K562 (cell line): Measurements from ENCODE around the gene FAM89B. TPM values are rescaled to one million over a fixed set of nuclear protein-coding genes. Genes with fewer than 3 reads are reported as not detected.

Source experiments
- ATF1 ChIP-seq, 2 experiments: fragments of 450-650 bp in 1 of 2; IDR thresholded peaks; 2 replicates each; pipeline ENCODE4 v1.6.1; 2016; ENCODE audit warnings: missing compliant biosample characterization in 1 of 2, missing genetic modification characterization in 1 of 2
- ETV1 ChIP-seq: fragments of 450-650 bp; conservative IDR thresholded peaks from 2 replicates; pipeline ENCODE4 v1.6.1; 2016; ENCODE audit warnings: missing genetic modification characterization, control low read depth, low read depth, missing compliant biosample characterization
- ETV6 ChIP-seq, 3 experiments: fragments of 150-350 bp in 1 of 3; sonication (generic) in 1 of 3; formaldehyde crosslinking in 1 of 3; IDR thresholded peaks; 2 replicates each; pipeline versions ENCODE4 v1.6.1 to v1.8.0; 2014 to 2022; ENCODE audit warnings: borderline replicate concordance in 2 of 3, low read depth in 2 of 3, antibody characterized with exemption in 1 of 3, low read length in 1 of 3, mild to moderate bottlenecking in 1 of 3, missing genetic modification reagents in 1 of 3
- FOXO4 ChIP-seq: fragments of 450-650 bp; formaldehyde crosslinking; IDR thresholded peaks from 2 replicates; pipeline ENCODE4 v1.4.0; 2020; ENCODE audit warnings: mild to moderate bottlenecking, moderate library complexity
- HIVEP1 ChIP-seq: fragments of 250-450 bp; sonication (Bioruptor Pico); IDR thresholded peaks from 2 replicates; pipeline ENCODE4 v1.4.0; 2020; ENCODE audit warnings: mild to moderate bottlenecking
- HNRNPLL ChIP-seq: fragments of 200-400 bp; formaldehyde crosslinking; IDR thresholded peaks from 2 replicates; pipeline ENCODE4 v1.6.1; 2017; ENCODE audit warnings: low read length, low read depth, mild to moderate bottlenecking; ENCODE audit not compliant: poor library complexity, severe bottlenecking
- MAZ ChIP-seq, 2 experiments: fragments of 450-650 bp in 1 of 2; sonication (generic) in 1 of 2; formaldehyde crosslinking; IDR thresholded peaks in 1 of 2; conservative IDR thresholded peaks in 1 of 2; 2 replicates each; pipeline versions ENCODE4 v1.4.0 to v1.5.0; 2020; ENCODE audit warnings: mild to moderate bottlenecking in 1 of 2, missing genetic modification reagents in 1 of 2
- RBM17 ChIP-seq: fragments of 200-400 bp; formaldehyde crosslinking; IDR thresholded peaks from 2 replicates; pipeline ENCODE4 v1.6.1; 2017; ENCODE audit warnings: low read depth, mild to moderate bottlenecking, low read length, borderline replicate concordance
- RCOR1 ChIP-seq, 2 experiments: IDR thresholded peaks; 2 replicates each; pipeline ENCODE4 v1.6.1; 2012; ENCODE audit warnings: low read depth in 2 of 2, low read length in 2 of 2, borderline replicate concordance in 1 of 2, improper control_type of control experiment in 1 of 2
- TAF1 ChIP-seq: IDR thresholded peaks from 2 replicates; pipeline ENCODE4 v1.6.1; 2011; ENCODE audit warnings: mild to moderate bottlenecking, low read length, moderate library complexity; ENCODE audit not compliant: insufficient read depth, control insufficient read depth, severe bottlenecking; ENCODE audit errors: extremely low read depth
- TCF7 ChIP-seq: sonication (generic); IDR thresholded peaks from 2 replicates; pipeline ENCODE4 v1.6.1; 2016; ENCODE audit warnings: antibody characterized with exemption, borderline replicate concordance
- ZBTB2 ChIP-seq: fragments of 450-650 bp; IDR thresholded peaks from 2 replicates; pipeline ENCODE4 v1.6.1; 2016; ENCODE audit warnings: antibody characterized with exemption
- ZNF561 ChIP-seq: fragments of 450-650 bp; formaldehyde crosslinking; conservative IDR thresholded peaks from 2 replicates; pipeline ENCODE4 v1.4.0; 2020; ENCODE audit warnings: mild to moderate bottlenecking, moderate library complexity
- ZNF668 ChIP-seq: fragments of 250-450 bp; sonication (Bioruptor Pico); IDR thresholded peaks from 2 replicates; pipeline ENCODE4 v1.8.0; 2022; ENCODE audit warnings: mild to moderate bottlenecking, inconsistent platforms
- polyA plus RNA-seq, 8 experiments: library from polyadenylated mRNA; depleted of rRNA in 4 of 8; stranded (reverse) in 5 of 8; unstranded in 3 of 8; fragments of >200 nt; fragmentation: Nextera tagmentation in 2 of 8; fragmentation: Illumina TruSeq in 1 of 8; extraction: Ambion mirVana in 2 of 8; extraction: Trizol in 1 of 8; gene quantifications; 2 replicates each; pipeline versions ENCODE4 v1.2.1 to v1.2.3, GENCODE V29; 2011 to 2014; ENCODE audit warnings: inconsistent platforms in 1 of 8, missing spikeins in 1 of 8
- total RNA-seq, 7 experiments: library from RNA; depleted of rRNA in 6 of 7; stranded (reverse); fragments of >200 nt in 6 of 7; fragmentation: Illumina TruSeq in 2 of 7; extraction: Trizol in 2 of 7; gene quantifications; 2 replicates each; pipeline versions ENCODE4 v1.2.1 to v1.2.3, GENCODE V29; 2011 to 2021; ENCODE audit warnings: low replicate concordance in 1 of 7
- TF ChIP-seq, protein P1 (sequence below): fragments of 200-800 bp; sonication (Bioruptor generic); IDR thresholded peaks from 2 replicates; pipeline ENCODE4 v1.6.1; 2017; ENCODE audit warnings: missing genetic modification characterization, missing compliant biosample characterization
- TF ChIP-seq, protein P2 (sequence below): fragments of 450-650 bp; formaldehyde crosslinking; IDR thresholded peaks from 2 replicates; pipeline ENCODE4 v1.4.0; 2020; ENCODE audit warnings: mild to moderate bottlenecking, mixed read lengths
- TF ChIP-seq, protein P3 (sequence below): sonication (generic); formaldehyde crosslinking; IDR thresholded peaks from 2 replicates; pipeline ENCODE4 v1.8.0; 2022; ENCODE audit warnings: mild to moderate bottlenecking, missing genetic modification reagents

The FAM89B gene
- total and polyA plus RNA-seq, 9 of the 15 experiments (the other 6 are each of a cell fraction or from before 2014, with no cell fraction given): 0.32 to 27.6 (median 11.9) TPM

GRCh38 chr11:65615229-65615949 lies 43.1 kb downstream of the FAM89B start, which contains the start of gene PCNX3 (continued):
- TF ChIP-seq, protein P1, sequence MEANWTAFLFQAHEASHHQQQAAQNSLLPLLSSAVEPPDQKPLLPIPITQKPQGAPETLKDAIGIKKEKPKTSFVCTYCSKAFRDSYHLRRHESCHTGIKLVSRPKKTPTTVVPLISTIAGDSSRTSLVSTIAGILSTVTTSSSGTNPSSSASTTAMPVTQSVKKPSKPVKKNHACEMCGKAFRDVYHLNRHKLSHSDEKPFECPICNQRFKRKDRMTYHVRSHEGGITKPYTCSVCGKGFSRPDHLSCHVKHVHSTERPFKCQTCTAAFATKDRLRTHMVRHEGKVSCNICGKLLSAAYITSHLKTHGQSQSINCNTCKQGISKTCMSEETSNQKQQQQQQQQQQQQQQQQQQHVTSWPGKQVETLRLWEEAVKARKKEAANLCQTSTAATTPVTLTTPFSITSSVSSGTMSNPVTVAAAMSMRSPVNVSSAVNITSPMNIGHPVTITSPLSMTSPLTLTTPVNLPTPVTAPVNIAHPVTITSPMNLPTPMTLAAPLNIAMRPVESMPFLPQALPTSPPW (CRISPR knock-in tag): peak; percentile 52; the same call in 1 of the 2 replicates
- TF ChIP-seq, protein P2, sequence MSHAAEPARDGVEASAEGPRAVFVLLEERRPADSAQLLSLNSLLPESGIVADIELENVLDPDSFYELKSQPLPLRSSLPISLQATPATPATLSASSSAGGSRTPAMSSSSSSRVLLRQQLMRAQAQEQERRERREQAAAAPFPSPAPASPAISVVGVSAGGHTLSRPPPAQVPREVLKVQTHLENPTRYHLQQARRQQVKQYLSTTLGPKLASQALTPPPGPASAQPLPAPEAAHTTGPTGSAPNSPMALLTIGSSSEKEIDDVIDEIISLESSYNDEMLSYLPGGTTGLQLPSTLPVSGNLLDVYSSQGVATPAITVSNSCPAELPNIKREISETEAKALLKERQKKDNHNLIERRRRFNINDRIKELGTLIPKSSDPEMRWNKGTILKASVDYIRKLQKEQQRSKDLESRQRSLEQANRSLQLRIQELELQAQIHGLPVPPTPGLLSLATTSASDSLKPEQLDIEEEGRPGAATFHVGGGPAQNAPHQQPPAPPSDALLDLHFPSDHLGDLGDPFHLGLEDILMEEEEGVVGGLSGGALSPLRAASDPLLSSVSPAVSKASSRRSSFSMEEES (CRISPR knock-in tag): no peak
- no peak for TF ChIP-seq ZNF668 (CRISPR knock-in tag)
- peak; percentile 53 to 83 for TF ChIP-seq MAZ (CRISPR knock-in tag; conservative IDR thresholded peaks at IDR 0.05 in 1 of 2, IDR thresholded peaks at IDR 0.05 in 1 of 2)
- TF ChIP-seq, protein P3, sequence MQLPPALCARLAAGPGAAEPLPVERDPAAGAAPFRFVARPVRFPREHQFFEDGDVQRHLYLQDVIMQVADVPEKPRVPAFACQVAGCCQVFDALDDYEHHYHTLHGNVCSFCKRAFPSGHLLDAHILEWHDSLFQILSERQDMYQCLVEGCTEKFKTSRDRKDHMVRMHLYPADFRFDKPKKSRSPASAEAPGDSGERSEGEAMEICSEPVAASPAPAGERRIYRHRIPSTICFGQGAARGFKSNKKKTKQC (CRISPR knock-in tag): 0 out of 2 replicates have a peak, but pooled peaks have one; percentile 65
- 0 out of 2 replicates have a peak, but pooled peaks have one; percentile 20 for TF ChIP-seq HIVEP1 (CRISPR knock-in tag)
- TF ChIP-seq RBM17: no peak
- peak; percentile 61 for TF ChIP-seq ETV1 (tag)
- TF ChIP-seq TAF1: peak; percentile 53
- no peak for TF ChIP-seq ETV6 (IDR thresholded peaks at IDR 0.05; ENCODE audit: borderline replicate concordance in 1 of 2, low read depth in 2 of 2, low read length in 1 of 2)
- TF ChIP-seq ETV6 (CRISPR knock-in tag; IDR thresholded peaks at IDR 0.05; ENCODE audit: borderline replicate concordance): no peak
- TF ChIP-seq HNRNPLL: peak; percentile 87
- 0 out of 2 replicates have a peak, but pooled peaks have one; percentile 43 for TF ChIP-seq FOXO4
- TF ChIP-seq ZNF561: no peak
- no peak for TF ChIP-seq ATF1 (CRISPR knock-in tag; IDR thresholded peaks at IDR 0.05)
- peak; percentile 97 for TF ChIP-seq ATF1 (tag; IDR thresholded peaks at IDR 0.05)
- TF ChIP-seq ZBTB2: peak; percentile 97
- TF ChIP-seq RCOR1 (IDR thresholded peaks at IDR 0.05; ENCODE audit: borderline replicate concordance in 1 of 2, low read depth in 2 of 2, low read length in 2 of 2): peak in 1 of 2 experiments; percentile 42; a peak in 1 of 4 replicates
- no peak for TF ChIP-seq TCF7
